ENCODE measurements around the gene FAHD2A.
A peak's percentile ranks its signal among the peaks of the same experiment; 100 is the strongest.
"Not testable (repeated sequence)": the region's sequence is repeated elsewhere in the genome, so short reads cannot be mapped to it uniquely, and the experiment has no call there.

Gene FAHD2A, protein sequence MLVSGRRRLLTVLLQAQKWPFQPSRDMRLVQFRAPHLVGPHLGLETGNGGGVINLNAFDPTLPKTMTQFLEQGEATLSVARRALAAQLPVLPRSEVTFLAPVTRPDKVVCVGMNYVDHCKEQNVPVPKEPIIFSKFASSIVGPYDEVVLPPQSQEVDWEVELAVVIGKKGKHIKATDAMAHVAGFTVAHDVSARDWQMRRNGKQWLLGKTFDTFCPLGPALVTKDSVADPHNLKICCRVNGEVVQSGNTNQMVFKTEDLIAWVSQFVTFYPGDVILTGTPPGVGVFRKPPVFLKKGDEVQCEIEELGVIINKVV

GRCh38 chr2:95402370-95403203, at the start of gene FAHD2A:
TSS of gene FAHD2A (plus strand) at chr2:95402708. CDS start at chr2:95405559, 2,851 bp downstream.
- peak; percentile 86 for DNase-seq

DNA sequence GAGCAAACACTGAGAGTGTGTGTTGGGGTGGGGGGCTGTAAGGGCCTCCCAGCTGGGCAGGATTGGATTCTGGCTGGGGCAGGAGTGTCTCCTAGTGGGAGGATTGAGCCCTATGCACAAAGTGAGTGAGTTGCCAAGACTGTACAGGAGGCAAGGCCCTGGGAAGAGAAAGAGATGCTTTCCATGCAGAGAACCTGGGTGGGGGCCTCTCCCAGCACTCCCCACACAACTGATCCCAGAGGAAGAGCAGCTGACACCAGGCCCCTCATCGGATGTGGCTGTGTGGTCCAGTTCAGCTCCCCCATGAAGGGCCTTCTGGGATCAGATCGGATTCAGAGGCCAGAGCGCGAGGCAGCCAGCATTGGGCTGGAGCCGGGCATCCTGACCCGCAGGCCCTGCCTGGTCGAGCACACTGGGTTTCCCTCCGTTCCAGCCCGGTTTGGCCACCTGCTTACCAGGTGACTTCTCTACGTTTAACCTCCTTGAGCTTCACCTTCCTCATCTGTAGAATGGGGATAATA, 49.4 kb upstream of the FAHD2A start:
- no peak for DNase-seq

DNA sequence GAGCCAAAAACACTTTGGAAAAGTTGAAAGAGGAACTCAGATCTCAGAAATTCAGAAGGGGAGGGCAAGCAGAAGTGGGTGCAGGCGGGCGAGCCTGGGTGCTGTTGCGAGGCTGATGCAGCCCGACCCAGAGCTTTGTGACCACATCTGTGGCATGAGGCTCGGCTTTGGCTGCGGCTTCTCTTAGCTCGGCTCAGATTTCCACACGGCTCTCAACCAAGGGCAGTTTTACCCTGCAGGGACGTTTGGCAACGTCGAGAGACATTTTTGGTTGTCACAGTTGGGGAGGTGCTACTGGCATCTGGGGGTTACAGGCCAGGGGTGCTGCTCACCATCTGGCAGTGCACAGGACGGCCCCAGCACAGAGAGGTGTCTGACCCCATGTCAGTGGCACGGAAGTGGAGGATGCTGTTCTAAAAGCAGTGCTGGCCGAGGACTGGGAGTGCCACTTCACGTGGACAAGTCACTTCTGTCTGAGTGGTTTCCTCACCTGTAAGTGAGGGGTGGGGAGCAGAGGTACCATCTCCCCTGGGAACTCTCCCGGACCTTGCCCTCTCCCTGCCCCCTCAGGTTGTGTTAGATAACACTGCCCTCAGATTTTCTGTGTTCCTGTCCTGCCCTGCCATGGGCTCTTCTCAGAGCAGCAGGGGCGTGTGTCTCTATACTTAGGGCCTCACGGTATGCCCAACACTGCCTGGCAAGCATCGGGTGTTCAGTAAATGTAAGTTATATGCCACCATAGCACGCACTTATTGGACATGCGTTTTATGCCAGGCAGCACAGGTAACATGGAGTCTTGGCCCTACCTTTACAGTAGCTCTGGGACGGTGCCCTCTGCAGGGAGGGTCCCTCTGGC, 48.7 kb upstream of the FAHD2A start:
- no peak for DNase-seq

GRCh38 chr2:95354469-95354901, 48.0 kb upstream of the FAHD2A start:
- DNase-seq = no peak

DNA sequence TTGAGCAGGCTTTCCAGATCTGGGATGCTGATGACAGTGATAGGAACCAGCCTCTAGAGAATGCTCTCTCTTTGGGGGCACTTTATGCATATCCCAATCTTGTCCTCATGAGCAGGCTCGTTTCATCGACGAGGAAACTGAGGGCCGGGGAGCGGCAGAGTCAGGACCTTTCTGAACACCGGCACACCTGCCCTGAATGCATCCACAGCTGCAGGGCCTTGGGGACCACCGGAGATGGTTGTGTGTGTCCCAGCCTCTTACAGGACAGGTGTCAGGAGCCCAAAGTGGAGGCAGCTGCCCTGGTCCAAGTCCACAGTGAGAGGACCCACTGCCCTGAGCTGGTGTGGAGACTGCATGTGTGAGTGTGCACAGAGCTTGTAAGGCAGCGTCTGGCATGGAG, 47.6 kb upstream of the FAHD2A start:
- DNase-seq = no peak

DNA sequence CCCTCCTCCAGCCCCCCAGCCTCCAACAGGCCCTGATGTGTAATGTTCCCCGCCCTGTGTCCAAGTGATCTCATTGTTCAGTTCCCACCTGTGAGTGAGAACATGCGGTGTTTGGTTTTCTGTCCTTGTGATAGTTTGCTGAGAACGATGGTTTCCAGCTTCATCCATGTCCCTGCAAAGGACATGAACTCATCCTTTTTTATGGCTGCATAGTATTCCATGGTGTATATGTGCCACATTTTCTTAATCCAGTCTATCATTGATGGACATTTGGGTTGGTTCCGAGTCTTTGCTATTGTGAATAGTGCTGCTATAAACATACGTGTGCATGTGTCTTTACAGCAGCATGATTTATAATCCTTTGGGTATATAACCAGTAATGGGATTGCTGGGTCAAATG, 47.0 kb upstream of the FAHD2A start:
- DNase-seq = not testable (repeated sequence)

- DNase-seq = no peak
These were observed 45.4 kb upstream of the FAHD2A start for GRCh38 chr2:95356821-95357700.

DNA sequence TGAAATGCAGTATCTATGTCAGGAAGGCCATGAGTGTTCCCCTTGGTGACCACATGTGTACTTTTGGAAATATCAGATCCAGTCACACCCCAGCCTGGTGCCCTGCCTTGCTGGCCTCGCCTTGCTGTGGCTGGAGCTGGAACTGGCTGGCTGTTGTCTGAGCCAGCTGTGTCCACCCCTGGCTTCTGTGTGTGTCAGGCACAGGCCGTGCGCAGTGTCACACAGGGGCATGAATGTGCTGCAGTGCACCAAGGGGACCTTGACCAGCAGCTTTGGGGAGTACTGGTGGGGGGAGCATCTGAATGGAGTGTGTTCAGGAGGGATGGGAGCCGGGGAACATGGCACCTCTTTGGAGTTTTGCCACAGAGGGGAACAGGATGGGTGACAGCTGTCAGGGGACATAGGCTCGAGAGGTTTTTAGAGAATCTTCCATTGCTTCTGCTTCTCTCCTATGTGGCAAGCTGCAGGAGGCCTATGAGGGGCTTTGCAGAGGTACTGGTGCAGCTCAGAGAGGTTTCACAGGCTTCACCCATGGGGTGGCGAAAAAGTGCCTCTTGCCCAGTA, 44.7 kb upstream of the FAHD2A start:
- no peak for DNase-seq

DNA sequence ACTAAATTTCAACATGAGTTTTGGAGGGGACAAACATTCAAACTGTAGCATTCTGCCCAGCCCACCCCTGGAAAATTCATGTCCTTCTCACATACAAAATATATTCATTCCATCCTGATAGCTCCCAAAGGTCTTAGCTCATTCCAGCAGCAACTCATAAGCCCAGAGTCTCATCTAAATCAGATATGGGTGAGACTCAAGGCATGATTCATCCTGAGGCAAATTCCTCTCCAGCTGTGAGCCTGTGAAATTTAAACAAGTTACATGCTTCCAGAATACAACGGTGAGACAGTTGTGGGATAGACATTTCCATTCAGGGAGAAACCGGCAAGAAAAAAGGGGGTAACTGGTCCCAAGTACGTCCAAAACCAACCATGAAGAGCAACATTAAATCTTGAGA, 43.5 kb upstream of the FAHD2A start:
- DNase-seq = no peak

GRCh38 chr2:95359501-95359930, 43.0 kb upstream of the FAHD2A start:
- DNase-seq = no peak

DNA sequence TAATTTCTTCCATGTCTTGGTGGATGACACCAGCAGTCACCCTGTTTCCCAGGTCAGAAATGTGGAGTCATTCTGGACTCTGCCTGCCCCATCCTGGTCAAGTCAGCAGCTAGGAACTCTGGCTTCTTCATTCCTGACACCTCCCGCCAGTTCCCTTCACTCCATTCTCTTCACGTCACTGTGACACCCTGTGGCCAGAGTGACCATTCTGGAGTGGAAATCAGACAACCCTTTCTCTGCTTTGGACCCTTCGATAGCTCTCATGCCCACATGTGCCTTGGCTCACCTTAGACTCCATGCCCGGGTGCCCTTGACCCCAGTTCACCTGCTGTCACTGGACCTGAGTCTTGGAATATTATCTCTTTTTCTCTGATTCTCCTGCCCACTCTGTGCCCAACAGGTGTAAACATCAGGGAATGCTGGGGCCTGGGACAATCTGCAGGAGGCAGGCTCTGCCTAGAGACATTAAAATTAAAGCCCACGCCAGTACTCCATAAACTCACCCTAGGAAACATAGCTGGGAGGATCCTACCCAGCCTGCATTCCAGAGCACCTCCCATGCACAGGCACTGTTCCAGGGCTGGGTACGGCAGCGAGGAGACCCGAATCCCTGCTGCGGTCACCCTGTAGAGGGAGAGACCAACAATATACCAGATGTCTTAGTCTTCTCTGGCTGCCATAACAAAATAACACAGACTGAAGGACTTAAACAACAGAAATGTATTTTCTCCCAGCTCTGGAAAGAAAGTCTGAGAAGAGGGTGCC, 41.1 kb upstream of the FAHD2A start:
- DNase-seq = no peak

- DNase-seq = no peak
These were observed 40.0 kb upstream of the FAHD2A start for GRCh38 chr2:95362486-95362885.

DNA sequence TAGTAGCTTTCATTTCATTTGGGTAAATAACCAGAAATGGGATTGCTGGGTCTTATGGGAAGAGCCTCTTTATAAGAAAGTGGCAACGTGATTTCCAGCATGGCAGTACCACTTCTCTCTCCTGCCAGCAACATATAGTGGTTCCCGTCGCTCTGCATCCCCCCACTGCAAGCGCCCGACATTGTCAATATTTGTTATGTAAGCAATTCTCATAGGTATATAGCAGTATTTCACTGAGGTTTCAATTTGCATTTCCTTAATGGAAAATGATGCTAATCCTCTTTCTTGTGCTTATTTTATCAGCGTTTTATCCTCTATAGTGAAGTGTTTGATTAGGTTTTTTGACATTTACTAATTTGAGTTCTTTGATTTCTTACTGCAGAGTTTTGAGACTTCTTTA, 36.0 kb upstream of the FAHD2A start:
- no peak for DNase-seq

GRCh38 chr2:95372216-95372829, 30.2 kb upstream of the FAHD2A start:
- DNase-seq = no peak

DNA sequence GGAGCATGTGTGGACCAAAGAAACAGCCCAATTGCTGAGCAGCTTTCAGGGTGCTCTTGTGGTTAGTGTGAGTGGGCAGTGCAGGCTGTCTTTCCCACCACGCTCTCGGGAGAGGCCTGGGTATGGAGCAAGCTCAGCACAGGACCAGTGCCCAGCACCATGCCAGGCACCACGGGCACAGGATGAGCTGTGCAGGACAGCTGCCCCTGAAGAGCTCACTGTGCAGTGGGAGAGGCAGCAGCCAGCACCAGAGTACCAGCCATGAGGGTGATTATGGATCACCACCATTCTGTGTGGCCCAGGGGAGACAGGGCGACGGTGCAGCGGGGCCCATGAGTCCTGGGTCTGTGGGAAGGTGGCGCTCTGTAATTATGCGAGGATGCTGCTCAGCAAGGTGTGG, 29.7 kb upstream of the FAHD2A start:
- no peak for DNase-seq

DNA sequence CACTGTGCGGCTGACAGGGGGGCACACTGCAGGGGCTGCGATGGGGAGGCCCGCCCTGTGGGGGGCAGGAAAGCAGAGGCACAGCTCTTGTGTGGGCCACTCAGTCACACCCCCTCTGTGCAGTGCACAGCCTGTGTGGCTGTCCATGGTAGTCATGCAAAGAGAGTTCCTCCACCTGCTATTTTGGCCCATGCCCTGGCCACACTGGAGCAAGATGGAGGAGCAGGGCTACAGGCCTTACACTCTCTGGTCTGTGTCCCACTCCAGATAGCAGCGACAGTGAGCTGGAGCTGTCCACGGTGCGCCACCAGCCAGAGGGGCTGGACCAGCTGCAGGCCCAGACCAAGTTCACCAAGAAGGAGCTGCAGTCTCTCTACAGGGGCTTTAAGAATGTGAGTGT, 28.5 kb upstream of the FAHD2A start:
- no peak for DNase-seq

DNA sequence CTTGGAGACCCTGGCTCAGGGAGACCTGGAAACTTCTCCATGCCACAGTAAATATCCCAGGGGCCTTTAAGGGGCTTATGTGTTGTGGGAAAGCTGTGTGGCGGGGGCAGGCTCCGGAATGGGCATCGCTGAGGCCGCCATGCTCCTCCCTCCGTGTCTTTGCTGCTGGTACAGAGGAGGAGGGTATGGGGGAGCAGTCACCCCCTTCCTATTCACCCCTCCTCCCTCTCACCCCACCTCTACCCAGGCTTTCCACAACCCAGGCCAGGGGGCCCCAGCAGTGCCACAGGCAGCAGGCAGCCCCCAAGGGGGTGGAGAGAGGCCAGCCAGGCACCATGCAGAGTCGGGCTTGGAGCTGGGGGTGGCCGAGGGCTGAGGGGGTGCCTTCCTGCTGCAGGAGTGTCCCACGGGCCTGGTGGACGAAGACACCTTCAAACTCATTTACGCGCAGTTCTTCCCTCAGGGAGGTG, 28.0 kb upstream of the FAHD2A start:
- no peak for DNase-seq

DNA sequence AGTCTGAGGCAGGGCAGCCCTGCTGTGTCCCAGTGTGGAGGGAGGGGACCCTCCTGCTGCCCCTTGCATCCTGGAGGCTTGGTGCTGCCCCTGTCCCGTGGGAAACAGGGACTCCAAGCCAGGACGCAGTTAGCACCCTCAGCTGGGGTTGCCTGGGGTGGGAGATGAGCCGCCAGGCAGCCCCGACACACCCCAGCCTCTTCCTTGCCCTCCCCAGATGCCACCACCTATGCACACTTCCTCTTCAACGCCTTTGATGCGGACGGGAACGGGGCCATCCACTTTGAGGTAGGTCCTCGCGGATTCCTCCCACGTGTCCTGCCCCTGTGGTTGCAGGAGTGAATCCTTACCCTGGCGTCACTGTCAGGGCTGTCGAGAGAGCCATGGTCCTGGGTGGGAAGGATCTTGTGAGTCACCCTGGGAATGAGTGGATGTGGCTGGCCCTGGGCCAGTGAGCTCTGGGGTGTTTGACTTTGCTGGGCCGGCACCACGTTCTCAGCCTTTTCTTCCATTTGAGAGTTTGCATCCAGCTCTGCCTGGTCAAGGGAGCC, 27.5 kb upstream of the FAHD2A start:
- DNase-seq = no peak

GRCh38 chr2:95375532-95376150, 26.9 kb upstream of the FAHD2A start:
- DNase-seq = no peak
